Upper lobe of left lung (tissue), 6 donors: ENCODE measurements around the gene MRPL14. TPM values are rescaled to one million over a fixed set of nuclear protein-coding genes. Genes with fewer than 3 reads are reported as not detected.

Experiments
- ATAC-seq, 2 donors: fragments of 200-7000 bp; cut with Tn5 transposase; one replicate each; pipeline ENCODE4 v1.9.1; 2022; ENCODE audit warnings: mild to moderate bottlenecking in 2 of 2, moderate library complexity in 2 of 2; ENCODE audit not compliant: low FRiP score in 2 of 2
- DNase-seq, 2 donors: peaks; one replicate each; pipeline ENCODE4 v3.0.0-alpha.2; 2019 to 2020
- H3K27ac ChIP-seq, 4 donors: fragments of 200-600 bp; sonication (generic); one replicate each; pipeline ENCODE4 v1.5.1; 2016 to 2019
- H3K27me3 ChIP-seq, 4 donors: fragments of 200-600 bp; sonication (generic); one replicate each; pipeline ENCODE4 v1.5.1; 2017 to 2019
- H3K36me3 ChIP-seq, 4 donors: fragments of 200-600 bp; sonication (generic); one replicate each; pipeline ENCODE4 v1.5.1; 2016 to 2019
- H3K4me1 ChIP-seq, 4 donors: fragments of 200-600 bp; sonication (generic); one replicate each; pipeline ENCODE4 v1.5.1; 2018 to 2019
- H3K4me3 ChIP-seq, 4 donors: fragments of 200-600 bp; sonication (generic); one replicate each; pipeline ENCODE4 v1.5.1; 2017 to 2019; ENCODE audit warnings: mild to moderate bottlenecking in 2 of 4, moderate library complexity in 1 of 4
- H3K9me3 ChIP-seq, 4 donors: fragments of 200-600 bp; sonication (generic); one replicate each; pipeline ENCODE4 v1.5.1; 2018 to 2019
- EP300 ChIP-seq, 4 donors: sonication (generic); formaldehyde crosslinking; IDR thresholded peaks; one replicate each; pipeline ENCODE4 v1.5.1; 2017; ENCODE audit warnings: antibody characterized with exemption in 4 of 4, control low read depth in 2 of 4
- POLR2A ChIP-seq, 4 donors: fragments of 450-650 bp; IDR thresholded peaks; one replicate each; pipeline ENCODE4 v1.5.1; 2016 to 2017; ENCODE audit warnings: antibody characterized with exemption in 4 of 4, mild to moderate bottlenecking in 2 of 4
- POLR2AphosphoS5 ChIP-seq, 2 donors: sonication (generic); formaldehyde crosslinking; IDR thresholded peaks; one replicate each; pipeline ENCODE4 v1.5.1; 2017; ENCODE audit warnings: antibody characterized with exemption in 2 of 2
- WGBS, 2 donors: methylation state at CpG; one replicate each; pipeline ENCODE4 v1.1.5; 2017 to 2018; 5-methylcytosine and 5-hydroxymethylcytosine counted together
- total RNA-seq, 6 donors: library from RNA; depleted of rRNA in 4 of 6; stranded (reverse); fragments of >200 nt in 4 of 6; gene quantifications; one replicate each; pipeline versions ENCODE4 v1.1.0 to v1.2.1, GENCODE V29; 2016 to 2021
- TF ChIP-seq, protein P1 (sequence below), 6 experiments: fragments of 450-650 bp in 4 of 6; fragments of 200-600 bp in 2 of 6; sonication (generic) in 2 of 6; IDR thresholded peaks; one replicate each; pipeline ENCODE4 v1.5.1; 2016 to 2019; ENCODE audit warnings: antibody characterized with exemption in 6 of 6
- donor health status: DM: no; HTN: no; CAD: no; lungs with moderate emphysema.
- donor health status: DM: no; HTN: yes; CAD: no; lungs with severe emphysema.

The MRPL14 gene
- total RNA-seq, 6 donors from 2014 or later, result 89.1 to 164 (median 97.7) TPM

DNA sequence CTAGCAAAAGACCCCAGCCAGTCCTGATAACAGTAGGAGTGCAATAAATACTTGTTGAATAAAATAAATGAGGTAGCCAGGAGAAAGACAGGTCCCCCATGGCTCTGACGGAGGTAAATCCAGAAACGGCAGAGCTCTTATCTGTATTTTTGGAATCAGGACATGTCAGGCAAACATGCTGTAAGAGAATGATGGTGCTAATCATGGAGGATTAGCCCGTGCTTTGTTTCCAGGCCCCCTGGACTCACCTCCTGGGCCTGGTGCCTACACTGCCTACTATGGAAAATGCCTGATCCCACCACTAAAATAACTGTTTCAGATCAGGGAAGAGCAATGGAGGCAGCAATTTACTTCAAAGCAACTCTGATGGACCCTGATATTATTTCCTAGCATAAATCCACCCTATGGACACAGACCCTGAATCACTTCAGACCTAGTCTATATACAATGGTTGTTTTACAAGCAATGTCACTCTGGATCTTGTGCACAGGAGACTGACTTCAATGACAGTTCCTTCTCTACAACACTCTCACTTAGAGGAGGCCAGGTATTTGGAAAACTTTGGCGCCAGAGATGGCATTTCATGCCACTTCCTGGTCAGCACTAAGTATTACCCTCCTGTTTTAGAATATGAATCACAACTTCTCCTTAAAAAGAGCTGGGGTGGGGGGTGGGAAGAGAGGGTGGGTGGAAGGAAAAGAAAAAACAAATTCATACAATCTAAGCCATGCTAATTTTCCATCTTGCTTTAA is 6.4 kb downstream of the MRPL14 start:
- H3K27ac ChIP-seq, result peak overlapping the region; percentile 65 to 93 (median 88)
- ATAC-seq, result no peak
- H3K4me3 ChIP-seq, result no peak overlapping the region
- H3K4me1 ChIP-seq, result peaks cover 35 to 91% (median 53%) of the 10 kb centered on the region in 4 donors
- no peaks in the 10 kb centered on the region for H3K27me3 ChIP-seq
- peaks cover 0 to 8% (median under 1%) of the 10 kb centered on the region in 4 donors for H3K36me3 ChIP-seq
- TF ChIP-seq EP300 (IDR thresholded peaks at IDR 0.05), result no peak
- no peak for TF ChIP-seq POLR2AphosphoS5 (IDR thresholded peaks at IDR 0.05)
- TF ChIP-seq, protein P1, sequence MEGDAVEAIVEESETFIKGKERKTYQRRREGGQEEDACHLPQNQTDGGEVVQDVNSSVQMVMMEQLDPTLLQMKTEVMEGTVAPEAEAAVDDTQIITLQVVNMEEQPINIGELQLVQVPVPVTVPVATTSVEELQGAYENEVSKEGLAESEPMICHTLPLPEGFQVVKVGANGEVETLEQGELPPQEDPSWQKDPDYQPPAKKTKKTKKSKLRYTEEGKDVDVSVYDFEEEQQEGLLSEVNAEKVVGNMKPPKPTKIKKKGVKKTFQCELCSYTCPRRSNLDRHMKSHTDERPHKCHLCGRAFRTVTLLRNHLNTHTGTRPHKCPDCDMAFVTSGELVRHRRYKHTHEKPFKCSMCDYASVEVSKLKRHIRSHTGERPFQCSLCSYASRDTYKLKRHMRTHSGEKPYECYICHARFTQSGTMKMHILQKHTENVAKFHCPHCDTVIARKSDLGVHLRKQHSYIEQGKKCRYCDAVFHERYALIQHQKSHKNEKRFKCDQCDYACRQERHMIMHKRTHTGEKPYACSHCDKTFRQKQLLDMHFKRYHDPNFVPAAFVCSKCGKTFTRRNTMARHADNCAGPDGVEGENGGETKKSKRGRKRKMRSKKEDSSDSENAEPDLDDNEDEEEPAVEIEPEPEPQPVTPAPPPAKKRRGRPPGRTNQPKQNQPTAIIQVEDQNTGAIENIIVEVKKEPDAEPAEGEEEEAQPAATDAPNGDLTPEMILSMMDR (IDR thresholded peaks at IDR 0.05), result no peak
- no peak for TF ChIP-seq POLR2A (IDR thresholded peaks at IDR 0.05)
- no peak for DNase-seq
- H3K9me3 ChIP-seq, result no peaks in the 10 kb centered on the region
- 54 to 73% methylated on average over 4 of the region's 4 CpGs for WGBS, 2 donors

DNA sequence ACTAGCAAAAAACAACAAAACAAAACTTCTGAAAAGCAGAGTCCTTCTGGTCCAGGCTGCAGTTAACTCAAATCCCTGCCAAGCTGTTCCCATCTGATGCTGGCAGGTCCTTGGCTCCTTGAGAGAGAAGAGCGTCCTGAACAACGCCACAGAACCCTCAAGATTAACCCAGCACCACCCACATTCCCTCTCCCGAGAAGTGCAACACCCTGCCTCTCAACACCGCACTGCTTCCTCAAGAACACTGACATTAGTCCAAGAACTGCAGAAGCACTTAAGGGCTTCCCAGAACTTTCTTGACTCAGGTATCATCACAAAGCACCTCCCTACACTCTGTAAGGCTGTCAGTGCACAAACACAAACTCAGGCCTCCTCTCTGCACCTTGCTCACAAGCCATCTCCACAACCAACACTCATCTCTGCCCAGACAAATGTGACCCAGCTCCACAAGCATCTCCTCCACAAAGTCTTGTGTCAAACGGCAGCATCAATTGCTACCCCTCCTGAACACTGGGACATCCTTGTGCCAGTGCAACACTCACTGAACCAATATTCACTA is 7.5 kb downstream of the MRPL14 start:
- peak; percentile 69 to 85 for ATAC-seq

DNA sequence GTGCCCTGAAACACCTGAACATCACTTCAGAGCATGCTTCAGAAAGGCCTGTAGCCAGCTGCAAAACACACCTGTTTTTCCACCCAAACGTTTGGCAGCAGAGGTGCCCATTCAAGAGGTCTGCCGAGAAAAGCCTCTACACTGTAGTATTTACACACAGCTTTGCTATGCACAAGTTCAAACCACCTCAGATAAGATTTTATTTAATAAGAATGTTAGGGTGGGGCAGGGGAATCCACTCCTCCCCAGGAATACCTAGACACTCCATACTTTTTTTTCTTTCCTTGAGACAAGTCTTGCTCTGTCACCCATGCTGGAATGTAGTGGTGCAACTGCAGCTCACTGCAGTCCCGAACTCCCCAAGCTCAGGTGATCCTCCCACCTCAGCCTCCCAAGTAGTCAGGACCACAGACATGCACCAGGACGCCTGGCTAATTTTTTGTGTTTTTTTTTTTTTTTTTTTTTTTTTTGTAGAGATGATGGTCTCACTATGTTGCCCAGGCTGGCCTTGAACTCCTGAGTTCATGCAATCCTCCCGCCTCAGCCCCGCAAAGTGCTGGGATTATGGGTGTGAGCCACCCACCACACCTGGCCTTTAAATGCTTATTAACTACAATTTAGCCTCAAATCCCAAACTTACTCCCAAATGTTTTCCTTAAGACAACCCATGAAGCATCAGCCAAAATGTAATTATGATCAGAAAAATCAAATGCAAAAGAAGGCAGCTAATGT is 9.7 kb downstream of the MRPL14 start:
- H3K27me3 ChIP-seq, result no peaks in the 10 kb centered on the region
- peaks cover 6 to 40% (median 25%) of the 10 kb centered on the region in 4 donors for H3K36me3 ChIP-seq
- WGBS, 2 donors, result 69 to 80% methylated on average over 6 of the region's 6 CpGs
- no peak overlapping the region for H3K4me3 ChIP-seq
- ATAC-seq, result peak; percentile 39 to 74
- H3K27ac ChIP-seq, result peak overlapping the region; percentile 32 to 83 (median 76)
- TF ChIP-seq POLR2A (IDR thresholded peaks at IDR 0.05) (peak in 2 of 4 donors; percentile 10 to 18), EP300 (IDR thresholded peaks at IDR 0.05) (peak in 3 of 4 donors; percentile 82 to 98 (median 92)), POLR2AphosphoS5 (IDR thresholded peaks at IDR 0.05) (peak; percentile 57 to 79)
- TF ChIP-seq, protein P1 (IDR thresholded peaks at IDR 0.05), result no peak
- peaks cover 21 to 64% (median 42%) of the 10 kb centered on the region in 4 donors for H3K4me1 ChIP-seq
- peak in 1 of 2 donors; percentile 78 for DNase-seq
- H3K9me3 ChIP-seq, result no peaks in the 10 kb centered on the region

More for the DNA sequence above, 7.5 kb downstream of the MRPL14 start:
- peak overlapping the region; percentile 71 to 93 (median 88) for H3K27ac ChIP-seq
- H3K4me1 ChIP-seq, result peaks cover 33 to 82% (median 52%) of the 10 kb centered on the region in 4 donors
- no peak overlapping the region for H3K4me3 ChIP-seq
- TF ChIP-seq POLR2AphosphoS5 (IDR thresholded peaks at IDR 0.05) (peak; percentile 82 to 88), EP300 (IDR thresholded peaks at IDR 0.05) (peak; percentile 48 to 98 (median 90)), POLR2A (IDR thresholded peaks at IDR 0.05) (peak in 1 of 4 donors; percentile 54)
- TF ChIP-seq, protein P1 (IDR thresholded peaks at IDR 0.05), result no peak
- H3K27me3 ChIP-seq, result no peaks in the 10 kb centered on the region
- peak in 1 of 2 donors; percentile 87 for DNase-seq
- H3K36me3 ChIP-seq, result peaks cover 0 to 18% (median 7%) of the 10 kb centered on the region in 4 donors
- no peaks in the 10 kb centered on the region for H3K9me3 ChIP-seq
- 35 to 66% methylated on average over 5 of the region's 5 CpGs for WGBS, 2 donors

DNA sequence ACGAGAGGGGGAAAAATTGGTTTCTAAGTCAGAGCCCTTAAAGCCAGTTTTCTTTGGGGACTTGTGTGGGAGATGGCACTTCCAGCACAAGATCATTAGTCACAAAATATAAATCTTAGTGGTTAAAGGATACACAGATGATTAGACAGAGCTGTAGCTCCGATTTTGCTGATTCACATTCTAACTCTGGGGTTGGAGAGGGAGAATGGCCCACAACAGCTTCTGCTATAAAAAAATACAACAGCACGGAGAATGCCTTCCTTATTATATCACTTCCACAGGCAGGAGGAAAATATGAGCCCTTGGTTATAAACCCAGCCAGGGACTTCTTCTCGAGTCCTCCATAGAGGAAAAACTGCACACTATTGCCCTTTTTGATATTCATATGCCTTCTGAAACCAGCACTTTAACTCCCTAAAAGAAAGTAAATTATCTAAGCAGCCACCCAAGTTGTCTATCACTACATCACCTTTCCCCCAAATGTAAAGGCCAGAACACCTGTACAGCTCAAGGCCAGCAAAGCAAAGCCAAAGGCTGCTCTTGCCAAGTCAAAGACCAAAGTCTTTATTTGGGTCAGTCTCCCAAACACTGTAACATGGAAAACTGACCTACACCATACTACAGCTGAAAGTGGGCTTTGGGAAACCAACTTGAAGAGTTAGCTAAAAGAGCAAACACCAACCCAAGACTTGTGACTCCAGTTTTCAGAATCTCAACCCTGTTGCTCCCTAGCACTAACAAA is 10.4 kb downstream of the MRPL14 start:
- 63 to 78% methylated on average over 4 of the region's 4 CpGs for WGBS, 2 donors
- ATAC-seq (peak in 1 of 2 donors; percentile 22), DNase-seq (no peak)
- no peaks in the 10 kb centered on the region for H3K27me3 ChIP-seq
- TF ChIP-seq POLR2A (IDR thresholded peaks at IDR 0.05), result peak in 1 of 4 donors; percentile 20
- TF ChIP-seq POLR2AphosphoS5 (IDR thresholded peaks at IDR 0.05), result no peak
- no peak for TF ChIP-seq EP300 (IDR thresholded peaks at IDR 0.05)
- TF ChIP-seq, protein P1 (IDR thresholded peaks at IDR 0.05), result no peak
- peaks cover 14 to 59% (median 41%) of the 10 kb centered on the region in 4 donors for H3K4me1 ChIP-seq
- H3K36me3 ChIP-seq, result peaks cover 9 to 47% (median 28%) of the 10 kb centered on the region in 4 donors
- H3K27ac ChIP-seq, result peak overlapping the region; percentile 66 to 78 (median 69)
- H3K4me3 ChIP-seq, result no peak overlapping the region
- H3K9me3 ChIP-seq, result no peaks in the 10 kb centered on the region
